Activated T-cell treated with anti-CD3 and anti-CD28 coated beads for 4 hours (primary cell): ENCODE measurements around the gene PHAX.
"Not testable (repeated sequence)": the region's sequence is repeated elsewhere in the genome, so short reads cannot be mapped to it uniquely, and the experiment has no call there.

ENCODE experiments used
- DNase-seq: peaks from one replicate; pipeline ENCODE4 v3.0.0-alpha.2; 2020

Gene PHAX

GRCh38 chr5:126605525-126605924, 4.8 kb downstream of the PHAX start:
- no peak for DNase-seq

DNA sequence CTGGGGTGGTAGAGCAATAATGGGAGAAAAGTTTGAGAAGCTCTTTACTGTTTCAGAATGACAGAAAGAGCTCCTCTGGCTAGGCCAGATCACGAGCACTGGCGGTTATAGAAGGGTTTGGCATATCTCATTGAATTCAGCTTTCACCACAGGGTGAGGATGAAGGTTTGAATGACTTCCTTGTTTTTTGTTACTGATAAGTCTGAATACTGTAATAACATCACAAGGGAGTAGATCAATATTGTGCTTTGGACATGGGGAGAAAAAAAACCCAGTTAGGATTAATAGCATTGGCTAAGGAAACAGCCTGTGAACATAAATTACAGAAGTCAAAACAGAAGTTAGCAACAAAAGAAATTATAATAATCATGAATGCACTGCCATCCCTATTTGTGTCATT, 9.4 kb downstream of the PHAX start:
- no peak for DNase-seq

- DNase-seq: no peak
Measured at GRCh38 chr5:126610616-126611015, 9.9 kb downstream of the PHAX start.

DNA sequence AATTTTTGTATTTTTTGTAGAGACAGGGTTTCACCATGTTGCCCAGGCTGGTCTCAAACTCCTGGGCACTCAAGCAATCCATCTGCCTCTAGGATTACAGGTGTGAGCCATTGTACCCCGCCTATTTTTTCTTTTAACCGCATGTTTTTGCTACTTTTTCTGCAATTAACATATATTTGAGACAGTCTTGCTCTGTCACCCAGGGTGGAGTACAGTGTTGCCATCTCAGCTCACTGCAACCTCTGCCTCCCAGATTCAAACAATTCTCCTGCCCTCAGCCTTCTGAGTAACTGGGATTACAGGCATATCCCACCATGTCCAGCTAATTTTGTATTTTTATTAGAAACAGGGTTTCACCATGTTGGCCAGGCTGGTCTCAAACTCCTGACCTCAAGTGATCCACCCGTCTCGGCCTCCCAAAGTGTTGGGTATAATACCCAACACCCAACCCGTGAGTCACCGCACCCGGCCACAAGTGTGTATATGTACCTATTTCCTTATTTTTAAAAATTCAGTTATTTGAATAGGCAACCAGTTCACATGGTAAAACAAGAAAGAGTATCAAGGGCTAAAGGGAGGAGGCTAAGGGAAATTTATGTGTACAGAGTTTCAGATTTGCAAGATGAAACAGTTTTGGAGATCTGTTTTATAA, 13.3 kb downstream of the PHAX start:
- no peak for DNase-seq

DNA sequence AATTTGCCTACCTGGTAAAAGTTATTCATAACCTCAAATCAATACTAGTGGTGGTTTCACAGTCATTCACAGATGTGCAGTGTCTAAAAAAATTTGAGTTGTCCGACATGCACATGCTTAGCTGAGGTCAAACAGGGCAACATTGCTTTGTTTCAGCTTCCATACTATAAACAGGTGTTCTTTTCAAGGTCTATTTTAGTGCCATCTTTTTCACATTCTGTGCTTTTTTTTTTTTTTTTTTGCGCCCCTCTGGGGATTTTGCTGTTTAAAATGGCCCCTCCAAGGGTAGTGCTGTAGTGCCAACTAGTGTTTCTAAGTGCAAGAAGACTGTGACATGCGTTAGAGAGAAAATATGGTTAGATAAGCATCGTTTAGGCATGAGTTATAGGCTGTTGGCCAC, 14.5 kb downstream of the PHAX start:
- DNase-seq: no peak

DNA sequence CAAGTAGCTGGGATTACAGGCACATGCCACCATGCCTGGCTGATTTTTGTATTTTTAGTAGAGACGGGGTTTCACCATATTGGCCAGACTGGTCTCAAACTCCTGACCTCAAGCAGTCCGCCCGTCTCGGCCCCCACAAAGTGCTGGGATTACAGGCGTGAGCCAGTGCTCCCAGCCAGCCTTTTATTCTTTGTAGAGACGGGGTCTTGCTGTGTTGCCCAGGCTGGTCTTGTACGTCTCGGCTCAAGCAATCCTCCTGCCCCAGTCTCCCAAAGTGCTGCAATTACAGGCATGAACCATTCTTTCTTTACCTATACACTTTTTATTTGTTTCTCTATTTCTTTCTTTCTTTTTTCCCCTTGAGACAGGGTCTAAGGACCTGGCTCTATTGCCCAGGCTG, 16.9 kb downstream of the PHAX start:
- not testable (repeated sequence) for DNase-seq

- no peak for DNase-seq
Measured at GRCh38 chr5:126619781-126620180, 19.0 kb downstream of the PHAX start.

GRCh38 chr5:126624534-126624933, 23.8 kb downstream of the PHAX start:
- no peak for DNase-seq

- no peak for DNase-seq
Measured at GRCh38 chr5:126628102-126628501, 27.4 kb downstream of the PHAX start.

DNA sequence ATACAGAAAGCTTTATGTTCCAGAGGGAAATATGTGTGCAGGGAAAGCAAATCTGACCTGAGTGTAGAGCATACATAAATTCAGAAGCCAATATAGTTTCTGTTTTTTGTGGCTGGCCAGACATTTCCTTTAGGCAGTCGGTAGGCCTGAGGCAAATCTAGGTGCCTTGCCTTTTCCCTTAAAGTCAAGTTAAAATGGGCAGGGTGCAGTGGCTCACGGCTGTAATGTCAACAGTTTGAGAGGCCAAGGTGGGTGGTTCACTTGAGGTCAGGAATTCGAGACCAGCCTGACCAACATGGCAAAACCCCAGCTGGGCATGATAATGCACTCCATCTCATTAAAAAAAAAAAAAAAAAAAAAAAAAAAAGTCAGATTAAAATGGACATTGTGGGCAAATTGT, 31.2 kb downstream of the PHAX start:
- no peak for DNase-seq

GRCh38 chr5:126633552-126633951, 32.8 kb downstream of the PHAX start:
- no peak for DNase-seq

DNA sequence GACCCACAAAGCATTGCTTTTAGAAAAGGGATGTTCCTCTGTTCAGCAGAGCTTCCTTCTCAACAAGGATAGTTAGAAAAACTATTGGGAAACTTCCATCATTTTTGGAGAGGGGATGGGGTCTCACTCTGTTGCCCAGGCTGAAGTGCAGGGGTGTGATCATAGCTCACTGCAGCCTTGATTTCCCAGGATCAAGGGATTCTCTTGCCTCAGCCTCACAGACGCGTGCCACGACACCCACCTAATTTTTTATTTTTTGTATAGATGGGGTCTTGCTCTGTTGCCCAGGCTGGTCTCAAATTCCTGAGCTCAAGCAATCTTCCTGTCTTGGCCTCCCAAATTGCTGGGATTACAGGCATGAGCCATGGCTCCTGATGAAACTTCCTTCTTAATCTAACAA, 34.8 kb downstream of the PHAX start:
- DNase-seq: no peak

- DNase-seq: no peak
Measured at GRCh38 chr5:126636956-126637355, 36.2 kb downstream of the PHAX start.

DNA sequence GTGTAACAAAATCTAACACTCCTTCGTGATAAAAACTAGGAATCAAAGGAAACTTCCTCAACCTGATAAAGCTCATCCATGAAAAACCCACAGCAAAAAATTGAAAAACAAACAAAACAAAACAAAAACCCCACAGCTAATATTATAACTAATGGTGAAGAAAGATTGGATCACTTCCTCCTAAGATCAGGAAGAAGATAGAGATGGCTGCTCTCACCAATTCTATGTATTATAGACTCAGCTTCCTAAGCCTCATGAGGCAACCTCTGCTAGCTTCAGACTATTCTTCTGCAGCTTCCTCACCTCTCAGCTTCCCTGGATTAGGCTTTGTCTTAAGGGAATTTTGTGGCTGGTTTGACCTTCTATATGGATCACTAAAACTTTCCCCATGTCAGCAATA, 40.1 kb downstream of the PHAX start:
- no peak for DNase-seq

GRCh38 chr5:126641387-126641786, 40.6 kb downstream of the PHAX start:
- DNase-seq: no peak

GRCh38 chr5:126645132-126645531, 44.4 kb downstream of the PHAX start:
- DNase-seq: no peak

- no peak for DNase-seq
Measured at GRCh38 chr5:126647071-126647470, 46.3 kb downstream of the PHAX start.

DNA sequence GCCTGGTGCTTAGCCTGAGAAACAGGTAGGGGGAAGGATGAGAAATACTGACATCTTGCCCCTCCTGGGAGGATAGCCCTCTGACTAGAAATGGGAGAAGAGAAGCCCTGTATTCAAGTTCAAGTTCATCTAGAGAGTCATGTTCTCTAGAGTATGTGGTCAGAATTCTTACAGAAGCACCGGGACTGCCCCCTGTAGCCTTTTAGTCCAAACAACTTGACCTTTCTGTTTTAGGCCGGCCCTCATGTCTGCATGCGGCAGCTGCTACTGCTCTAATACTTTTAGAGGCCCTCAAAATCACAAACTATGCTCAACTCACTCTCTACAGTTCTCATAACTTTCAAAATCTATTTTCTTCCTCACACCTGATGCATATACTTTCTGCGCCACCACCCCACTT, 47.7 kb downstream of the PHAX start:
- no peak for DNase-seq

GRCh38 chr5:126649057-126649456, 48.3 kb downstream of the PHAX start:
- DNase-seq: not testable (repeated sequence)

- not testable (repeated sequence) for DNase-seq
Measured at GRCh38 chr5:126649709-126650108, 49.0 kb downstream of the PHAX start.

DNA sequence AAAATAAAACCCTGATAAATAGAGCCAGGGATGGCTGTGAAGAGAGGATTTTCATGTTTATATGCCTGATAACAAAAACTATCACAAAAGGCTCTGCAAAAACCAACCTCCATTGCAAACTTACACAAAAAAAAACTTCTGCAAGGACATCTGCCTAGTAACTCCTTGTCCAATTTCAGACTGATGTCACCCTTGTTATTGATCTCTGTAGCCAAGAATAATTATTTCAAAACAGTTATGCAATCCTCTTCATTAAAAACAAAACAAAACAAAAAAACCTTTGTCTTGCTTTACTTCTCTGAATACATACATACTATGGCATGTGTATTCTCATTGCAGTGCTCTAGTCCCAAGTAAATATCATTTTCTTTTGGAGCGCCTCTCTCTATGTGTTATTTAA, 49.7 kb downstream of the PHAX start:
- DNase-seq: no peak

DNA sequence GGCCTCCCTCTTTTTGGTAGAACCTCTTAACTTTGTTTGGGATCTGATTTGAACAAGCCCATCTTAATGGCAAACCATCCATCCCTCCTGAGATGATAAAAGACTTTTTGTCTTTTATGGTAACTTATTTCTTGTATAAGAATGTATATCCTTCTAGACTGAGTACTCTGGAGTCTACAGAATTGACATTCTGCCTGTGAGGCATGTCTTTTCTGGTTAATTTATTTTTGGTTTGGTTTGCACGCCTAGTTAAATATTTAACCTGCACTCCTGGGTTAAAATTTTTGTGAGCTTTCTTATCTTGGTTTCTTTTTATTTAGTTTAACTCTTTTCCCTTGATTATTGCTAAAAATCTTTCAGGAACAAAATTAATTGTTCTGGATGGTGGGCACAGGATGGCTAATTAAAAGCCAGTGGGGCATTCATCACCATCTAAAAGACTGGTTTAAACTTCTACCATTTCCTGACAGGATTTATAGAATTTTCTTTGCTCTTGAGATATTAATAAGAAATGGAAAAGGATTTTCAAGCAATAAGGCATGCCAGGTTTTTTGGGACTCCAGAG, 50.3 kb downstream of the PHAX start:
- no peak for DNase-seq

DNA sequence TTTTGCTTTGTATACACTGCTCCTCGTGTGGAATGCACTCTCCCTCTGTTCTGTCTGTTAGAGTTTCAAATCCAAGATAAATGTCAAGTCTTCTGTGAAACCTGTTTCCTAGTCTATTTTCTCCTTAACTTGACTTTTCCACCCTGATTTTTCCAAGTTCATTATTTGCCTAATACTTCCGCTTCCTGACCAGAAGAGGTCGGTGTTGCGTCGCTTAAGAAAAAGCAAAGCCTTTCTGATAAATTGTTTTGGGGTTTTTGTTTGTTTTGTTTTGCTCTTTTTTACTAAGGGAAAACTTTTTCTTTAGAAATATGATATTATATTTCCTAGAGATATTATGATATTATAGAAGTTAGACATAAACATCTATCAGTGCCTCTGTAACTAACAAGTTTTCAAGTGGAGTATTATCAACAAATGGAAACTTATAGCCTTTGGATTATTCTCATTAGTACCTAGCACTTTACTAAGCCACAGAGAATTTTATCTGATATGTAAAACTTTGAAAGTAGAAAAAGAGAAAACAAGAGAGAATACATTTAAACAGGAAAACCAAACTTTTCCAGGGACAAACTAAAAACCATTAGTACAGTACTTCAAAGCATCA, 55.8 kb downstream of the PHAX start:
- DNase-seq: peak; percentile 3

GRCh38 chr5:126658561-126658960, 57.8 kb downstream of the PHAX start:
- no peak for DNase-seq
